ENCODE data around the gene DOCK11. TPM values are rescaled to one million over a fixed set of nuclear protein-coding genes. Genes with fewer than 3 reads are reported as not detected.

The DOCK11 gene
- total and polyA plus RNA-seq, 10 of the 15 experiments (the other 5 are each of a cell fraction or from before 2014, with no cell fraction given): 16.3 to 30.7 (median 19.8) TPM

GRCh38 chrX:118493016-118493415 is 2.6 kb upstream of the DOCK11 start:
- no peak overlapping the region for H3K4me2 ChIP-seq (ENCODE audit: control insufficient read depth, insufficient read depth)
- no peaks in the 10 kb centered on the region for H3K9me3 ChIP-seq (replicated peaks; ENCODE audit: control insufficient read depth, insufficient read depth, low read length)
- H2AFZ ChIP-seq (ENCODE audit: control insufficient read depth, low read depth, low read length): no peak overlapping the region
- no peak overlapping the region for H3K4me3 ChIP-seq
- BruUV-seq (replicated peaks): no TSS peak
- in situ Hi-C loops (cut with MboI): no loop called here
- no peak for FAIRE-seq
- no peaks in the 10 kb centered on the region for H3K27me3 ChIP-seq (replicated peaks in 1 of 2; ENCODE audit: control insufficient read depth in 2 of 2, insufficient read depth in 2 of 2, low read length in 1 of 2)
- no peak overlapping the region for H3K27ac ChIP-seq (ENCODE audit: control insufficient read depth, insufficient read depth)
- ChIA-PET POLR2A (no interaction called here), RAD21 (ENCODE audit: unreplicated experiment) (interaction anchor here (0.8 kb wide), 1 partner anchor 109 kb away, joined by 3 read pairs; no protein-coding TSS in a partner anchor), CTCF (no interaction called here), SMC1A (ENCODE audit: uncharacterized antibody, unreplicated experiment) (interaction anchor here (1.5 kb wide), 1 partner anchor 146 kb away, joined by 3 read pairs; no protein-coding TSS in a partner anchor)
- H3K4me1 ChIP-seq (ENCODE audit: control insufficient read depth, insufficient read depth, low read length): 0 out of 2 replicates have a peak, but pooled peaks cover 3% of the 10 kb centered on the region
- 70% methylated on average over 3 of the region's 3 CpGs for WGBS (ENCODE audit: insufficient coverage, insufficient replicate concordance, low lambda C conversion rate, missing lambda C conversion rate)
- intact Hi-C loops (cut with micrococcal nuclease; ENCODE audit: unreplicated experiment): no loop called here
- H4K20me1 ChIP-seq (ENCODE audit: control insufficient read depth, insufficient read depth): no peaks in the 10 kb centered on the region
- H3K9ac ChIP-seq (ENCODE audit: control insufficient read depth, insufficient read depth, low read length): no peak overlapping the region
- no peak for ATAC-seq
- H3K36me3 ChIP-seq (ENCODE audit: control insufficient read depth in 2 of 2, insufficient read depth in 2 of 2, low read length in 1 of 2): no peaks in the 10 kb centered on the region
- H3K79me2 ChIP-seq (ENCODE audit: control insufficient read depth, insufficient read depth, low read length): peaks cover 12% of the 10 kb centered on the region
- no peak for DNase-seq (ENCODE audit: low read depth, low spot score)
- TF ChIP-seq E4F1 (IDR thresholded peaks at IDR 0.05; ENCODE audit: borderline replicate concordance, partially characterized antibody) (no peak), SUZ12 (IDR thresholded peaks at IDR 0.05; ENCODE audit: unreplicated experiment) (no peak), KLF5 (IDR thresholded peaks at IDR 0.05; ENCODE audit: partially characterized antibody) (no peak), ZBTB11 (CRISPR knock-in tag; IDR thresholded peaks at IDR 0.05) (no peak), ATF3 (IDR thresholded peaks at IDR 0.05; ENCODE audit: borderline replicate concordance, extremely low read depth, low read depth, low read length) (no peak), MAX (IDR thresholded peaks at IDR 0.05; ENCODE audit: low read depth, low read length) (no peak), POU2F2 (IDR thresholded peaks at IDR 0.05; ENCODE audit: borderline replicate concordance, low read depth, low read length) (no peak), ATF7 (IDR thresholded peaks at IDR 0.05; ENCODE audit: low read depth) (no peak), REST (IDR thresholded peaks at IDR 0.05; ENCODE audit: low read depth, low read length) (no peak), NR2C1 (IDR thresholded peaks at IDR 0.05) (no peak), IKZF1 (conservative IDR thresholded peaks at IDR 0.05) (no peak), NR2F1 (conservative IDR thresholded peaks at IDR 0.05) (no peak), MYC (IDR thresholded peaks at IDR 0.05; ENCODE audit: insufficient read depth, insufficient read length, insufficient replicate concordance, low read length, severe bottlenecking) (no peak), KAT2A (conservative IDR thresholded peaks at IDR 0.05; ENCODE audit: control insufficient read depth, low read depth, low read length) (no peak), NBN (IDR thresholded peaks at IDR 0.05) (no peak)
